SU-DHL-6 (cell line): ENCODE results near the gene HMMR.

ENCODE experiments used
- CTCF ChIP-seq: fragments of 200-600 bp; sonication (generic); IDR thresholded peaks from one replicate; pipeline ENCODE4 v1.5.1; 2017; ENCODE audit warnings: antibody characterized with exemption, mild to moderate bottlenecking, low read length, moderate library complexity; ENCODE audit not compliant: insufficient read depth, poor library complexity, severe bottlenecking
- EZH2phosphoT487 ChIP-seq: fragments of 200-600 bp; sonication (generic), shearing (Covaris generic); conservative IDR thresholded peaks from 2 replicates; pipeline ENCODE4 v1.6.1; 2018; ENCODE audit warnings: mild to moderate bottlenecking, antibody characterized with exemption, low read length, moderate library complexity, mixed read lengths

- TF ChIP-seq CTCF = no peak
- TF ChIP-seq EZH2phosphoT487 = no peak
These were observed 23.5 kb upstream of the HMMR start for GRCh38 chr5:163437011-163437308.
